ENCODE results near the gene MAGIX.

MAGIX gene

GRCh38 chrX:49204709-49205108 is 42.2 kb downstream of the MAGIX start (continued):
- TF ChIP-seq CREB5 (CRISPR knock-in tag; IDR thresholded peaks at IDR 0.05; ENCODE audit: low read depth) (no peak), OSR1 (CRISPR knock-in tag; IDR thresholded peaks at IDR 0.05) (no peak)

GRCh38 chrX:49205443-49205842 is 42.9 kb downstream of the MAGIX start:
- TF ChIP-seq ZNF70 (CRISPR knock-in tag; IDR thresholded peaks at IDR 0.05) (no peak), TOX (CRISPR knock-in tag; IDR thresholded peaks at IDR 0.05; ENCODE audit: borderline replicate concordance) (no peak), ZC3H10 (CRISPR knock-in tag; IDR thresholded peaks at IDR 0.05) (no peak), GLIS3 (CRISPR knock-in tag; IDR thresholded peaks at IDR 0.05) (no peak), ZNF8 (CRISPR knock-in tag; IDR thresholded peaks at IDR 0.05) (no peak), PPARA (CRISPR knock-in tag; IDR thresholded peaks at IDR 0.05; ENCODE audit: borderline replicate concordance) (no peak), TSHZ2 (CRISPR knock-in tag; IDR thresholded peaks at IDR 0.05) (no peak), SNAI2 (CRISPR knock-in tag; IDR thresholded peaks at IDR 0.05) (no peak)

GRCh38 chrX:49206543-49206942 is 44.0 kb downstream of the MAGIX start:
- no peak for ATAC-seq
- TF ChIP-seq CSDC2 (CRISPR knock-in tag; IDR thresholded peaks at IDR 0.05) (no peak), ZNF8 (CRISPR knock-in tag; IDR thresholded peaks at IDR 0.05) (no peak), TOX (CRISPR knock-in tag; IDR thresholded peaks at IDR 0.05; ENCODE audit: borderline replicate concordance) (no peak), BACH2 (CRISPR knock-in tag; IDR thresholded peaks at IDR 0.05; ENCODE audit: borderline replicate concordance) (no peak), ISL1 (CRISPR knock-in tag; IDR thresholded peaks at IDR 0.05) (no peak), ZFP3 (CRISPR knock-in tag; IDR thresholded peaks at IDR 0.05) (no peak)

More at GRCh38 chrX:49205443-49205842, 42.9 kb downstream of the MAGIX start:
- ATAC-seq, result no peak

GRCh38 chrX:49208399-49208798 is 45.8 kb downstream of the MAGIX start:
- ATAC-seq, result no peak
- no peak for TF ChIP-seq TCF4 (CRISPR knock-in tag; IDR thresholded peaks at IDR 0.05; ENCODE audit: borderline replicate concordance)
- TF ChIP-seq TSHZ2 (CRISPR knock-in tag; IDR thresholded peaks at IDR 0.05), result no peak
- no peak for TF ChIP-seq ZFP3 (CRISPR knock-in tag; IDR thresholded peaks at IDR 0.05)
- no peak for TF ChIP-seq ZFP30 (CRISPR knock-in tag; IDR thresholded peaks at IDR 0.05)
- TF ChIP-seq CSRNP3 (CRISPR knock-in tag; IDR thresholded peaks at IDR 0.05), result no peak
- TF ChIP-seq BACH2 (CRISPR knock-in tag; IDR thresholded peaks at IDR 0.05; ENCODE audit: borderline replicate concordance), result no peak
- no peak for TF ChIP-seq ZNF70 (CRISPR knock-in tag; IDR thresholded peaks at IDR 0.05)
- no peak for TF ChIP-seq ARNTL (CRISPR knock-in tag; IDR thresholded peaks at IDR 0.05; ENCODE audit: borderline replicate concordance, low read depth)
- TF ChIP-seq ZNF565 (CRISPR knock-in tag; conservative IDR thresholded peaks at IDR 0.05; ENCODE audit: low read depth), result no peak
- no peak for TF ChIP-seq SNAI2 (CRISPR knock-in tag; IDR thresholded peaks at IDR 0.05)
- TF ChIP-seq ZNF8 (CRISPR knock-in tag; IDR thresholded peaks at IDR 0.05), result no peak
- TF ChIP-seq CSDC2 (CRISPR knock-in tag; IDR thresholded peaks at IDR 0.05), result no peak
- TF ChIP-seq OSR1 (CRISPR knock-in tag; IDR thresholded peaks at IDR 0.05), result no peak
- no peak for TF ChIP-seq PPARA (CRISPR knock-in tag; IDR thresholded peaks at IDR 0.05; ENCODE audit: borderline replicate concordance)
- TF ChIP-seq GLIS3 (CRISPR knock-in tag; IDR thresholded peaks at IDR 0.05), result no peak
